NT2/D1 (cell line): ENCODE results near the gene AKAP6.

Source experiments
- DNase-seq: peaks from one replicate; pipeline ENCODE4 v3.0.0-alpha.2; 2011; ENCODE audit warnings: low read depth, low spot score
- H3K27me3 ChIP-seq: 2 replicates; pipeline ENCODE4 v1.6.0; 2011; ENCODE audit warnings: mild to moderate bottlenecking; ENCODE audit not compliant: insufficient read length, insufficient read depth
- H3K36me3 ChIP-seq: 2 replicates; pipeline ENCODE4 v1.6.1; 2011; ENCODE audit warnings: mild to moderate bottlenecking, low read length, mixed read lengths; ENCODE audit not compliant: insufficient read depth, insufficient read length
- H3K4me1 ChIP-seq: 2 replicates; pipeline ENCODE4 v1.5.1; 2011; ENCODE audit not compliant: insufficient read depth, insufficient read length
- H3K4me3 ChIP-seq: 2 replicates; pipeline ENCODE4 v1.5.1; 2011; ENCODE audit warnings: low read depth; ENCODE audit not compliant: insufficient read length
- H3K9ac ChIP-seq: 2 replicates; pipeline ENCODE4 v1.6.0; 2011; ENCODE audit warnings: low read depth; ENCODE audit not compliant: insufficient read length
- H3K9me3 ChIP-seq: 2 replicates; pipeline ENCODE4 v1.5.1; 2011; ENCODE audit warnings: mild to moderate bottlenecking, low read length; ENCODE audit not compliant: insufficient read depth
- SUZ12 ChIP-seq: IDR thresholded peaks from 2 replicates; pipeline ENCODE4 v1.6.1; 2011; ENCODE audit not compliant: insufficient read length, insufficient read depth; ENCODE audit errors: extremely low read depth
- YY1 ChIP-seq: IDR thresholded peaks from 2 replicates; pipeline ENCODE4 v1.6.1; 2011; ENCODE audit not compliant: insufficient read length, insufficient read depth
- ZNF274 ChIP-seq: IDR thresholded peaks from 2 replicates; pipeline ENCODE4 v1.6.1; 2011; ENCODE audit warnings: mild to moderate bottlenecking, low read depth, low read length

The AKAP6 gene

DNA sequence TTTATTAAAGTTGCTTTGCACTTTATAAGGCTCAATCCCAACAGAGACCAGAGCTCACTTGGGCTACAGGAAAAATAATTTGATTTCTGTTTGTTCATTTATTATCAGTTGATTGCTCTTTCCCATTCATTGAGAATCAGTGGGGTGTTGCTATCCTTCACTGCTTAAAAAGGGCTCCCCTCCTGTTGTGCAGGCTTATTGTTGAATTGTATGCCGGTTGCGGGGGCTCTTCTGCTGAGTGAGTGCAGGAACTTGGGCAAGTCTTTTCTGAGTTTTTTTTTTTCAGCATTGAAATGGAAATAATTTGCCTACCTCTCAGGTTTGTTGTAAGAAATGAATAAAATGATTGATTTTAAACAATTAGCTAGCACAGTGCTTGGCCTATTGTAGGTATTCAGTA, 32.6 kb downstream of the AKAP6 start:
- no peaks in the 10 kb centered on the region for H3K36me3 ChIP-seq
- no peak overlapping the region for H3K4me3 ChIP-seq
- H3K9ac ChIP-seq, result no peak overlapping the region
- H3K27me3 ChIP-seq, result no peaks in the 10 kb centered on the region
- no peaks in the 10 kb centered on the region for H3K4me1 ChIP-seq
- H3K9me3 ChIP-seq, result no peaks in the 10 kb centered on the region
- TF ChIP-seq ZNF274 (no peak), YY1 (no peak)
- DNase-seq, result no peak

- H3K9me3 ChIP-seq, result no peaks in the 10 kb centered on the region
- no peaks in the 10 kb centered on the region for H3K4me1 ChIP-seq
- no peak overlapping the region for H3K4me3 ChIP-seq
- H3K9ac ChIP-seq, result no peak overlapping the region
- no peak for TF ChIP-seq SUZ12
- no peak for TF ChIP-seq YY1
- no peak for TF ChIP-seq ZNF274
- H3K27me3 ChIP-seq, result no peaks in the 10 kb centered on the region
- H3K36me3 ChIP-seq, result no peaks in the 10 kb centered on the region
- DNase-seq, result no peak
Measured at GRCh38 chr14:32363761-32364160, 34.7 kb downstream of the AKAP6 start.

DNA sequence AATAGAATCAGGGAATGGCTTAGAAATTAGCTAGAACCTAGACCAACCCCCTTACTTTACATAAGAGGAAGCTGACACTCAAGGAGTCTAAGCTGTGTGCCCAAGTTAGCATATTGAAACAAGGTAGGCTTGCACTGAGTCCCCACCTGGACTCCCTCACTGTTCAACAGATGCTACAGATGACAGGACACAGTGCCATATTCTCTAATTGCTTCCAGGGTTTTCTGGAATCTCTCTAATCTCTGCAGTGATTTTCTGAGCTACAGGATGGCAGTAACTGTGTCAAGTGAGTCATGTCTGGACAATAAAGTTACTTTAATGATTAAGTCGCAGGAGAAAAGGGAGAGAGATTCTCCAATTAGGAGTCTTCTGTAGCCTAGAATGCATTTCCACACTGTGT, 35.8 kb downstream of the AKAP6 start:
- Histone ChIP-seq H3K4me1 (no peaks in the 10 kb centered on the region), H3K4me3 (no peak overlapping the region)

DNA sequence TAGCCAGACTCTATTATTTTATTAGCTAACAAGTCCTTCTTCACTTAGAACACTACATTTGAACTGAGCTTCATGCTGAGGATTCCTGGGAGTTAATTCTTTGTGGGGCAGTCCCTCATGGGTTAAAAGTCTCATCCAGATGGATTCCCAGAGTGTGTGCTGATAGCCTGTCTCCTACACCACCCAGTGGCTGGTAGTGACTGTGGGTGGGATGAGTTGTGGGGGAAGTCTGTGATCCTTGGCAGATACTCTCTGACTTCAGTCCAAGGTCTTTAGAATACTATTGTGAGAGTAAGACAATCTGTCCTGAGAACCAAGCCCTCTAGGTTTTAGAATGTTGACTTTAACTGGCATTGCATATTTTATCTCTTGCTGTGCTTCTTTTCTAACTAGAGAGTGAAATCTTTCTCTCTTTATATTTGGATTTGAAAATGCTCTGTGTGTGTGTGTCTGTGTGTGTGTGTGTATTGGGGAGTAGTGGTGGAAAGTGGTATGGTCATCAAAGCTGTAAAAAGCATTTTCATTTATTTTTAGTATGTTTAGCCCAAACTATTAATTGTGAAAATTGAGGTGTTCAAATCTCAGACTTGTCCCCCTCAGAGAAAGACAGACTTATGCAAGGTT, 37.3 kb downstream of the AKAP6 start:
- TF ChIP-seq ZNF274 (no peak), YY1 (no peak), SUZ12 (no peak)
- Histone ChIP-seq H3K9me3 (no peaks in the 10 kb centered on the region), H3K9ac (no peak overlapping the region), H3K4me1 (no peaks in the 10 kb centered on the region), H3K36me3 (no peaks in the 10 kb centered on the region), H3K4me3 (no peak overlapping the region), H3K27me3 (no peaks in the 10 kb centered on the region)
- DNase-seq, result no peak

More for the DNA sequence above, 35.8 kb downstream of the AKAP6 start:
- no peaks in the 10 kb centered on the region for H3K36me3 ChIP-seq
- H3K9ac ChIP-seq, result no peak overlapping the region
- H3K27me3 ChIP-seq, result no peaks in the 10 kb centered on the region
- TF ChIP-seq SUZ12, result no peak
- no peak for TF ChIP-seq ZNF274
- TF ChIP-seq YY1, result no peak
- no peak for DNase-seq
- no peaks in the 10 kb centered on the region for H3K9me3 ChIP-seq

DNA sequence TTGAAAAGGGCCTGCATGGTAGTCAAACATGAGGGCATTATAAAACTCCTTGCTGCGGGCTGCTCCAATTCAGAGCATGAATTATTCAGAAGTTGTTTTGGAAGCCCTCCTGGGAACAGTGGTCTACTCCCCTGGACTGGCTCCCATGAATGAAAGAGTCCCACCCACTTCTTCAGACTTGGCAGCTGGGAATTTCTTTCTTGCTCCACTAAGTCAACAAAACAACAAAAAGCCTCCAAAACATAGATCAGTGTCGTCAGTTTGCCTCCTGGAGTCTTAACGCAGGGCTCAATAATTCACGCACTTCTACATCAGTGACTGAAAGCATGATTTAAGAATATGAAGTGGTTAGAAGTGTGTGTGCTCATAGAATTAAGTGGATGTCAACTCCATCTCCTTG, 37.9 kb downstream of the AKAP6 start:
- Histone ChIP-seq H3K9me3 (no peaks in the 10 kb centered on the region), H3K4me3 (no peak overlapping the region), H3K36me3 (no peaks in the 10 kb centered on the region), H3K9ac (no peak overlapping the region), H3K27me3 (no peaks in the 10 kb centered on the region), H3K4me1 (no peaks in the 10 kb centered on the region)
- TF ChIP-seq ZNF274 (no peak), YY1 (no peak)
- no peak for DNase-seq

DNA sequence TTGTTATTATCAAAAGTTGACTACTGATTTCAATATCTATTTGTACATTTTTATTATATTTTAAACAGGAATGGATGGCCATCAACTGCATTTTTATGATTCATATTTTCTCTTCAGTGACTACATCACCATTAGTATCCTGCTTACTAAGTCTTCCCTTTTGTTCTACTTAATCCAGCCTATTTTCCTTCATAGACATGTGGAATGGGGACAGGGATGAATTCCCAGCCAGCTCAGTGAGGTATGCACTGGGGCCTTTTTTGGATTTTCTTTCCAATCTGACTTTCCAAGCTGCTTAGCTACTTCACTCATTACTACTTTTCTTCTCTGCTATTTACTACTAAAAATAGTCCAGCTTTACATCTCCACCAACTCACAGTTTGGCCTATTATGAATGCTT, 38.4 kb downstream of the AKAP6 start:
- DNase-seq, result no peak
- H3K27me3 ChIP-seq, result no peaks in the 10 kb centered on the region
- H3K4me1 ChIP-seq, result no peaks in the 10 kb centered on the region
- H3K36me3 ChIP-seq, result no peaks in the 10 kb centered on the region
- H3K4me3 ChIP-seq, result no peak overlapping the region
- H3K9me3 ChIP-seq, result no peaks in the 10 kb centered on the region
- TF ChIP-seq ZNF274, result no peak
- no peak for TF ChIP-seq SUZ12
- no peak for TF ChIP-seq YY1
- H3K9ac ChIP-seq, result no peak overlapping the region

DNA sequence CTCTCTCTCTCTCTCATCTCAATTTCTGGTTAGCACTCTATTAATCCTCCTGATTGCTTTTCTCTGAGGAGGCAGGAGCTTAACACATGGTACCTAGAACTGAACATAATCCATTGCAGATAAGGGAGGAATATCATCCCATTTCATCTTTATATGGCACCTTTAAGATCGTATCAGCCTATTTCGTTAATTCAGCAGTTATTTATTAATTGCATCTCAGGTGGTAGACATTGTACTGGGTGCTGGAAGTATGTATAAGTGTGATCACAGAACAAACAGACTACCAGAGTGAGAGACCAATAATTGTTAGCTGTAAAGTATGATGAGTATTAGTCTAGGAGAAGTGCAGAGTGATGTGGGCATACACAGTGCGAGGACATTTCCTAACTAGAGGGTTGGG, 39.0 kb downstream of the AKAP6 start:
- H3K4me1 ChIP-seq, result no peaks in the 10 kb centered on the region
- no peak for TF ChIP-seq SUZ12
- no peak for TF ChIP-seq ZNF274
- no peak for TF ChIP-seq YY1
- H3K9me3 ChIP-seq, result no peaks in the 10 kb centered on the region
- H3K9ac ChIP-seq, result no peak overlapping the region
- DNase-seq, result no peak
- H3K27me3 ChIP-seq, result no peaks in the 10 kb centered on the region
- H3K4me3 ChIP-seq, result no peak overlapping the region
- no peaks in the 10 kb centered on the region for H3K36me3 ChIP-seq

- H3K9me3 ChIP-seq, result no peaks in the 10 kb centered on the region
- no peak overlapping the region for H3K9ac ChIP-seq
- TF ChIP-seq SUZ12 (no peak), YY1 (no peak), ZNF274 (no peak)
- no peaks in the 10 kb centered on the region for H3K4me1 ChIP-seq
- H3K27me3 ChIP-seq, result no peaks in the 10 kb centered on the region
- no peak overlapping the region for H3K4me3 ChIP-seq
- no peak for DNase-seq
- no peaks in the 10 kb centered on the region for H3K36me3 ChIP-seq
Measured at GRCh38 chr14:32370714-32371113, 41.6 kb downstream of the AKAP6 start.
